ENCODE data around the gene ZMYND11.

Gene ZMYND11

DNA sequence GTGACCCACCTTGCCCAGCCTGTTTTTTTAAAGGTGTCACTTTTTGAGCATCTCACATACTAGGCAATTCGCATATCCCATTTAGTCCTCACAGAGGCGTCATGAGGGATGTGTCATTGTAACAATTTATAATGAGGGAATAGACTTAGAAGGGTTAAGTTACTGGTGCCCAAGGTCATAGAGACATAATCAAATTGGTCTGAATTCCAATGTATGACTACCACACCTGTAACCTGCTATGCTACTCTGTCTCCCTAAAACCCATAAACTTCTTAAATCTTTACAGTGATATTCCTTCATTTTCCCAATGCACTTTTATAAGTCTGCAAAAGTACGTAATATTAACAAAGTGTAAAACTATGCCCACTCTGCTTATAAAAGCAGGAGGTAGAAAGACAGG, 7.1 kb downstream of the ZMYND11 start:
- H3K4me3 ChIP-seq (ENCODE audit: low read depth, low read length): no peak overlapping the region
- TF ChIP-seq, protein P1, sequence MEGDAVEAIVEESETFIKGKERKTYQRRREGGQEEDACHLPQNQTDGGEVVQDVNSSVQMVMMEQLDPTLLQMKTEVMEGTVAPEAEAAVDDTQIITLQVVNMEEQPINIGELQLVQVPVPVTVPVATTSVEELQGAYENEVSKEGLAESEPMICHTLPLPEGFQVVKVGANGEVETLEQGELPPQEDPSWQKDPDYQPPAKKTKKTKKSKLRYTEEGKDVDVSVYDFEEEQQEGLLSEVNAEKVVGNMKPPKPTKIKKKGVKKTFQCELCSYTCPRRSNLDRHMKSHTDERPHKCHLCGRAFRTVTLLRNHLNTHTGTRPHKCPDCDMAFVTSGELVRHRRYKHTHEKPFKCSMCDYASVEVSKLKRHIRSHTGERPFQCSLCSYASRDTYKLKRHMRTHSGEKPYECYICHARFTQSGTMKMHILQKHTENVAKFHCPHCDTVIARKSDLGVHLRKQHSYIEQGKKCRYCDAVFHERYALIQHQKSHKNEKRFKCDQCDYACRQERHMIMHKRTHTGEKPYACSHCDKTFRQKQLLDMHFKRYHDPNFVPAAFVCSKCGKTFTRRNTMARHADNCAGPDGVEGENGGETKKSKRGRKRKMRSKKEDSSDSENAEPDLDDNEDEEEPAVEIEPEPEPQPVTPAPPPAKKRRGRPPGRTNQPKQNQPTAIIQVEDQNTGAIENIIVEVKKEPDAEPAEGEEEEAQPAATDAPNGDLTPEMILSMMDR (IDR thresholded peaks at IDR 0.05; ENCODE audit: low read depth, low read length): no peak

DNA sequence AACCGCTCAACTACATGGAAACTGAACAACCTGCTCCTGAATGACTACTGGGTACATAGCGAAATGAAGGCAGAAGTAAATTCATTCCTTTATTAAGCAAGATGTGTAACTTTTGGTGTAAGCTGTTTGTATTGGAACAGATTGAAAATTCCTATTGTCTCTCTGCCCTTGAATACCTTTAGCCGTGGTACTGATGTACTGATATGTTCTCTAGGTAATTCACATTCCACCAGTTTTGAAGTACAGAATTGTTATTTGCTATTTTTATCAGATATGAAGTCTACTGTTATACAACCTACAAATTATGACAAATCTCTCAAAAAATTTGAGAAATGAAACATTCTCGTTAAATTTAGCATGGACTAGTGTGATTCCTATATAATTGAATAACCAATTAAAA, 17.7 kb downstream of the ZMYND11 start:
- H3K4me3 ChIP-seq (ENCODE audit: low read depth, low read length): no peak overlapping the region
- TF ChIP-seq, protein P1 (IDR thresholded peaks at IDR 0.05; ENCODE audit: low read depth, low read length): no peak

DNA sequence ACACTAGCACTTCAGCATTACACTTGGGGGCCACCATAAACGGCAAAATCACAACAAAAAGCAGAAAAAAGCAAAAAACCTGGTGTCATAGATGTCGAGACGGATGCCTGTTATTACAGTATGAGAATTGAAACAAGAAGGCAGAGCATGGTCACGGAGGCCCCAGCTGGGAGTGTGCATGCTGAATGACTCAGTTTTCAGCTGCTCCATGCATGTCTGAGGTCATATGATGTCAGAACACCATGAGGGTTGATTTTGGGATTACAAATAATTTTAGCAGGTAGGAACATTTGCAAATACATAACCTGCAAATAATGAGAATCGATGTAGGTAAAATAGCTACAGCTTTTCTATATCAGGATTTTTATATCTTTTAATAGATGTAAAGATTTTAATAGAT, 19.1 kb downstream of the ZMYND11 start:
- TF ChIP-seq, protein P1 (IDR thresholded peaks at IDR 0.05; ENCODE audit: low read depth, low read length): no peak
- H3K4me3 ChIP-seq (ENCODE audit: low read depth, low read length): no peak overlapping the region

DNA sequence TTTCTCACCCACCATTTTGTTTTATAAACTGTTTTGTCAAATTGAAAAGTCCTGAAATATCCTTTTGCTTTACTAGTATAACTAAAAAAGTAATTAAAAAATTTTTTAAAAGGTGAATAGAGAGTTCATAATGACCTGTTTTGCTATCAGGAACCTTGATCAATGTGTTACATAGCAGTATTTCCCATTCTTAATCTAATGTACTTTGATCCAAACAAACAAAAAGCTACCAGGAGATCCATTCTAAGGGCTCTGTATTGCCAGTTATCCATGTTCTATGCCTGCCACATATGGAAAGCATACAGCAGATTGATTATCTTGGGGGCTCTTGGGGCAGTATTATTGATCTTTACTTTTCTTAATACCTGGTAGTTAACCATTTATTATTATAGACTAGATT, 32.1 kb downstream of the ZMYND11 start:
- TF ChIP-seq, protein P1 (IDR thresholded peaks at IDR 0.05; ENCODE audit: low read depth, low read length): no peak
- H3K4me3 ChIP-seq (ENCODE audit: low read depth, low read length): no peak overlapping the region

DNA sequence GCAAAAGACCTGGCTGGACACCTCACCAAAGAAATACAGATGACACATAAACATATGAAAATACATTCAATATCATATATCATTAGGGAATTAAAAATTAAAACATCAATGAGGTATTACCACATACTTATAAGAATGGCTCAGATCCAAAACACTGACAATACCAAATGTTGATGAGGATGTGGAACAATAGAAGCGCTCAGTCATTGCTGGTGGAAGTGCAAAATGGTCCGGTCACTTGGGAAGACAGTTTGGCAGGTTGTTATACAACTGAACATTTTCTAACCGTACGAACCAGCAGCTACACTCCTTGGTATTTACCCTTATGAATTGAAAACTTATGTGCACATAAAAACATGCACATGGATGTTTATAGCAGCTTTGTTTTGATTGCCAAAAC, 38.5 kb downstream of the ZMYND11 start:
- H3K4me3 ChIP-seq (ENCODE audit: low read depth, low read length): no peak overlapping the region
- TF ChIP-seq, protein P1 (IDR thresholded peaks at IDR 0.05; ENCODE audit: low read depth, low read length): no peak

DNA sequence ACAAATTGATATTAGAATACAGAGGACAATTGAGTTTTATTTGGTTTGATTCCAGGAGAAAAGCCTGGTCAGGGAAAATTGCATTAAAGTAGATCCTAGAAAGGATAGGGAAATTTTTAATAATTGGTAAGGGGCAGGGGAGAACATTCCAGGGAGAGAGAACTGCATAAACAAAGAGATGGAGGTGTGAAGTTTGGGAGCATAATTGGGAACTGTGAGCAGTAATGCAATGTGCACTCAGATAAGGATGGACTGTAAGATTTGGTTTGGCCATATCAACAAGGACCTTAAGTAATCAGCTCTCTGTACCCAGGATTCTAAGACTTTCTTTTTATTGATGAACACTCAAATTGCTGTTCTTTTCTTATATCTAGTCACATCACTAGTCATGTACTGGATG, 41.4 kb downstream of the ZMYND11 start:
- no peak overlapping the region for H3K4me3 ChIP-seq (ENCODE audit: low read depth, low read length)
- TF ChIP-seq, protein P1 (IDR thresholded peaks at IDR 0.05; ENCODE audit: low read depth, low read length): no peak

DNA sequence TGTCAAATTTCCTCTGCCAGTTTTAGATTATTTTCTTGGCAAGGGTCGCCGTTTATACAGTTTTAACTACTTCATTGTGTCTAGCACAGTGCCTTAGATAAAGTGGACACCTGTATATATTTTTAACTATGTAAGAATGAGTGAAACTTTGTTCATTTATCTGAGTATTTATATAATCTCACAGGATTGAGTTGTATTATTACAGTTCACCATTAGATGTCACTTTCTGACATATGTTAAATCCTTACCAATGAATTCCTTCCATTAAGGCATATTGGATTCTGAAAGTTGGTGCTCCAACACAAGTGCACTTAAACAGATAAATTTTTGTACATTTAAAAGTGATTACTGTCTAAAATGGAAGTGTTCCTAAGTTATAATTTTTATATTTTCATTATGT, 43.0 kb downstream of the ZMYND11 start:
- H3K4me3 ChIP-seq (ENCODE audit: low read depth, low read length): no peak overlapping the region
- TF ChIP-seq, protein P1 (IDR thresholded peaks at IDR 0.05; ENCODE audit: low read depth, low read length): no peak; the same call in 1 of the 2 replicates

Measured in WI38 (cell line).